Spleen (tissue), 7 donors: ENCODE results near the gene SMIM11.
"Not testable (repeated sequence)": the region's sequence is repeated elsewhere in the genome, so short reads cannot be mapped to it uniquely, and the experiment has no call there.

ENCODE experiments used
- CTCF ChIP-seq, 11 experiments: fragments of 200-600 bp in 7 of 11; fragments of 450-650 bp in 4 of 11; sonication (generic) in 4 of 11; IDR thresholded peaks in 8 of 11; conservative IDR thresholded peaks in 3 of 11; 1 replicate in 7 of 11; 2 replicates in 4 of 11; pipeline versions ENCODE4 v1.4.0 to v1.8.0; 2016 to 2021; ENCODE audit warnings: antibody characterized with exemption in 11 of 11, inconsistent platforms in 4 of 11, mild to moderate bottlenecking in 1 of 11
- POLR2A ChIP-seq, 3 donors: fragments of 450-650 bp; IDR thresholded peaks; one replicate each; pipeline ENCODE4 v1.5.1; 2017; ENCODE audit warnings: antibody characterized with exemption in 3 of 3, mild to moderate bottlenecking in 1 of 3
- POLR2AphosphoS5 ChIP-seq, 3 donors: sonication (generic); formaldehyde crosslinking; IDR thresholded peaks; one replicate each; pipeline ENCODE4 v1.5.1; 2017; ENCODE audit warnings: antibody characterized with exemption in 3 of 3
- donor health status: DM: no; HTN: no; CAD: no; lungs with moderate emphysema.
- donor health status: DM: no; HTN: no; CAD: no.
- donor health status: DM: no; HTN: no; CAD: no.

DNA sequence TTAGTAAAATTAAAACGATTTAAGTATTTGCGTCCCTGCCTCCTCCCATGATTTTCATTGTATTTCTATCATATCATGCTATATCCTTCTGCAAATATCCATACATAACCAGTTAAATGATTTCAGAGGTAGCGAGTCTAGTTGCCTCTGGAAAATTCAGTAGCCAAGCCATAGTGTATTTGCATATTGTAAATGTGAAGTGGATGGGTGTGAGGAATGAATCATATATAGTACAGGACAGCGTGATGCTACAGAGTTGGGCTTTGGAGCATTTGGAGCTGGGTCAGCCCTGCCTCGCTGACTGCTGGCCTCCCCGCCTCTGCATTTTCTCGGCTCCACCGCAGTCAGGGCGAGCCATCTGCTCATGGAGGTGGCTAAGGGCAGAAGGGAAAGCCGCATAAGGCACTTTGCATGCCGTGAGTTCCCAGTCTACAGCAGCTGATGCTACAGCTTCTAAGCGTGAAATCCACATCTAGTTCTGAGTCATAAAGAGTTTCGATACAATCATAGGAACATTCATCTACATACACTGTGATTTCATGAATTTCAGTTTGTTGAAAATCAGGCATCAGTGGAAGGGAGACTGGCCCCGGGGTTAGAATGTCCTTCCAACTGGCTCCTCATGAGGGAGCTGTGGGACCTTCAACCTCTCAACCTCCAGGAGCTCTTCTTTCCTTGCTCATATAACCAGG lies 8.6 kb downstream of the SMIM11 start:
- TF ChIP-seq POLR2A (IDR thresholded peaks at IDR 0.05); CTCF (IDR thresholded peaks at IDR 0.05 in 8 of 11, conservative IDR thresholded peaks at IDR 0.05 in 3 of 11); POLR2AphosphoS5 (IDR thresholded peaks at IDR 0.05): not testable (repeated sequence)
